Measurements from ENCODE around the gene CARM1. TPM values are rescaled to one million over a fixed set of nuclear protein-coding genes. Genes with fewer than 3 reads are reported as not detected.

CARM1 gene
- total and polyA plus RNA-seq, 2 experiments from 2014 or later = 43.3 to 118 TPM

- no peak for TF ChIP-seq ZNF462 (CRISPR knock-in tag; IDR thresholded peaks at IDR 0.05)
- no peak for TF ChIP-seq EZH2phosphoT487 (IDR thresholded peaks at IDR 0.05; ENCODE audit: unreplicated experiment)
- no peak for TF ChIP-seq JUNB (IDR thresholded peaks at IDR 0.05; ENCODE audit: unreplicated experiment)
- TF ChIP-seq CTCF (conservative IDR thresholded peaks at IDR 0.05; ENCODE audit: low read depth in 2 of 2) = no peak
- TF ChIP-seq ETS1 (IDR thresholded peaks at IDR 0.05) = no peak
- TF ChIP-seq EZH2 (IDR thresholded peaks at IDR 0.05; ENCODE audit: low read depth, unreplicated experiment) = no peak
- TF ChIP-seq ZNF114 (CRISPR knock-in tag; IDR thresholded peaks at IDR 0.05) = no peak
Observed at GRCh38 chr19:10832939-10833296, 38.4 kb upstream of the CARM1 start (continued).
